Dendritic cell treated with granulocyte-macrophage colony-stimulating factor and Interleukin-4, amounts not matched to agents 40 ng/mL and 50 ng/mL, for 4 days (primary cell): ENCODE measurements around the gene TBL1X.
"Not testable (repeated sequence)": the region's sequence is repeated elsewhere in the genome, so short reads cannot be mapped to it uniquely, and the experiment has no call there.

Experiments used
- H3K27ac Mint-ChIP-seq: one replicate; pipeline ENCODE4 v1.8.0; 2022; ENCODE audit warnings: mild to moderate bottlenecking, mixed read lengths
- H3K27me3 Mint-ChIP-seq: one replicate; pipeline ENCODE4 v1.8.0; 2022; ENCODE audit warnings: mild to moderate bottlenecking, mixed read lengths
- H3K36me3 Mint-ChIP-seq: one replicate; pipeline ENCODE4 v1.8.0; 2022; ENCODE audit warnings: low read depth, mixed read lengths
- H3K4me1 Mint-ChIP-seq: one replicate; pipeline ENCODE4 v1.8.0; 2022; ENCODE audit warnings: low read depth, mixed read lengths
- H3K4me3 Mint-ChIP-seq: one replicate; pipeline ENCODE4 v1.8.0; 2022; ENCODE audit warnings: mild to moderate bottlenecking, moderate library complexity, mixed read lengths
- H3K9me3 Mint-ChIP-seq: one replicate; pipeline ENCODE4 v1.8.0; 2022; ENCODE audit warnings: mixed read lengths
- intact Hi-C: fragments of 100-400 bp; cut with micrococcal nuclease; formaldehyde crosslinking; loops from one replicate; pipeline ENCODE4 v1.15.0; 2022

TBL1X gene

GRCh38 chrX:9467146-9467545 is 2.3 kb downstream of the TBL1X start:
- intact Hi-C loops = loop anchor here (10.0 kb wide), 2 partner anchors 238 to 492 kb away; no protein-coding TSS in a partner anchor
- Mint-ChIP-seq H3K9me3 (no peaks in the 10 kb centered on the region), H3K36me3 (peaks cover 35% of the 10 kb centered on the region), H3K27me3 (no peaks in the 10 kb centered on the region), H3K4me3 (no peak overlapping the region), H3K27ac (no peak overlapping the region), H3K4me1 (peaks cover 35% of the 10 kb centered on the region)

DNA sequence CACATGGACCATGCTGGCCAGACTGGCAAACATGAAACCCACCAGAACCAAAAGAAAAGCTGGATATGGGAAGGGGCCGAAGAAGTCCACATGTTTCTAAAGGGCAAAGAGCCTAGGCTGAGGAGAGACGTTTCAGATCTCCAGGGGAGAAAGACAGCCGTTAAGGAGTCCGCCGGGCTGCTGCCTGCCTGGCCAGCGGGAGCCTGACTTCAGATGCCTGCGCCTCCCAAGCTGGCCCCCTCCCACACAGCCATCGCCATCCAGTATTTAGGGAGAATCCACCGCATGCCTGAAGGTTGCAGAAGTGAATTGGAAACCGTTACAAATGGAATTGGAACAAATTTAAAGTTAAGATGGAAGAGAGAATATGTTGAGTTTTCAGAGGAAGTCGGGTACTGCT is 2.9 kb downstream of the TBL1X start:
- H3K27me3 Mint-ChIP-seq = no peaks in the 10 kb centered on the region
- intact Hi-C loops = loop anchor here (10.0 kb wide), 2 partner anchors 237 to 493 kb away; no protein-coding TSS in a partner anchor
- no peak overlapping the region for H3K27ac Mint-ChIP-seq
- H3K4me1 Mint-ChIP-seq = peaks cover 29% of the 10 kb centered on the region
- H3K36me3 Mint-ChIP-seq = peaks cover 35% of the 10 kb centered on the region
- H3K9me3 Mint-ChIP-seq = no peaks in the 10 kb centered on the region
- peak overlapping the region; percentile 24 for H3K4me3 Mint-ChIP-seq

GRCh38 chrX:9471571-9471985 is 6.7 kb downstream of the TBL1X start:
- Mint-ChIP-seq H3K27me3 (no peaks in the 10 kb centered on the region), H3K4me1 (peaks cover 15% of the 10 kb centered on the region), H3K9me3 (no peaks in the 10 kb centered on the region), H3K36me3 (peaks cover 42% of the 10 kb centered on the region), H3K4me3 (no peak overlapping the region), H3K27ac (no peak overlapping the region)
- intact Hi-C loops = no loop called here

GRCh38 chrX:9473708-9474107 is 8.8 kb downstream of the TBL1X start:
- H3K27ac Mint-ChIP-seq = no peak overlapping the region
- no peak overlapping the region for H3K4me3 Mint-ChIP-seq
- H3K27me3 Mint-ChIP-seq = no peaks in the 10 kb centered on the region
- H3K36me3 Mint-ChIP-seq = peaks cover 37% of the 10 kb centered on the region
- H3K9me3 Mint-ChIP-seq = no peaks in the 10 kb centered on the region
- intact Hi-C loops = no loop called here
- no peaks in the 10 kb centered on the region for H3K4me1 Mint-ChIP-seq

DNA sequence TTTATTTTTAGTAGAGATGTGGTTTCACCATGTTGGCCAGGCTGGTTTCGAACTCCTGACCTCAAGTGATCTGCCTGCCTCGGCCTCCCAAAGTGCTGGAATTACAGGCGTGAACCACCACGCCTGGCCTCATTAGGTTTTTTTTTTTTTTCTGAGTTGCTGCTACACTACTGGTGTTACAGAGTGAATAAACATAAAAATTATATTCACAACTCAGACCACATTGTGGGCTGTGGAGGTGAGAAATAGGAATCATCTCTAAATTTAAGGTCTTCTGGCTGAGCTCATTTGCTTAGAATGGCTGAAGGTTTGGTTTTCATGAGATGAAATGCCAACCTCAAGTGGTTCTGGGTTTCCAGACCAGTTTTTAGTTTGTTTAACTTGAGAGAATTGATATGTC is 10.6 kb downstream of the TBL1X start:
- H3K27ac Mint-ChIP-seq, intact Hi-C loops, H3K4me1 Mint-ChIP-seq, H3K4me3 Mint-ChIP-seq, H3K27me3 Mint-ChIP-seq, H3K9me3 Mint-ChIP-seq: not testable (repeated sequence)
- peaks cover 32% of the 10 kb centered on the region for H3K36me3 Mint-ChIP-seq

DNA sequence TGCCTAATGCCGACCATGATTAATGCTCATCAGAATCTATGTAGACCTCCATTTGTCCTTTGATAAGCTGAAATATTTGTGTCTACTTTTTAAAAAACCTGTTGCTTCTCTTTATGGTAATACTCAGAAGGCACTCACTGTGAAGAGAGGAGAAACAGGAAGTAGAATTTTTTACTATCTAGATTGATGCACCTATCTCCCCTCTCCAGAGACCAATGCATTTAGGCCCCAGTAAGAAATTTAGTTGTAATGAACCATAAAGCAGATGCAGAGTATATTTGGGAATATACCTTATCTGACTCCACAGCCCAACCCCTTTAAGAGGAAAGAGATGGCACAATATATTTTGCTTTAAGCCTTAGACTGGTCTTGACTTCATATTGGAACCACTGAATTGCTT is 11.1 kb downstream of the TBL1X start:
- Mint-ChIP-seq H3K4me1 (no peaks in the 10 kb centered on the region), H3K27me3 (no peaks in the 10 kb centered on the region), H3K4me3 (no peak overlapping the region), H3K9me3 (no peaks in the 10 kb centered on the region), H3K27ac (no peak overlapping the region), H3K36me3 (peaks cover 26% of the 10 kb centered on the region)
- intact Hi-C loops = no loop called here

DNA sequence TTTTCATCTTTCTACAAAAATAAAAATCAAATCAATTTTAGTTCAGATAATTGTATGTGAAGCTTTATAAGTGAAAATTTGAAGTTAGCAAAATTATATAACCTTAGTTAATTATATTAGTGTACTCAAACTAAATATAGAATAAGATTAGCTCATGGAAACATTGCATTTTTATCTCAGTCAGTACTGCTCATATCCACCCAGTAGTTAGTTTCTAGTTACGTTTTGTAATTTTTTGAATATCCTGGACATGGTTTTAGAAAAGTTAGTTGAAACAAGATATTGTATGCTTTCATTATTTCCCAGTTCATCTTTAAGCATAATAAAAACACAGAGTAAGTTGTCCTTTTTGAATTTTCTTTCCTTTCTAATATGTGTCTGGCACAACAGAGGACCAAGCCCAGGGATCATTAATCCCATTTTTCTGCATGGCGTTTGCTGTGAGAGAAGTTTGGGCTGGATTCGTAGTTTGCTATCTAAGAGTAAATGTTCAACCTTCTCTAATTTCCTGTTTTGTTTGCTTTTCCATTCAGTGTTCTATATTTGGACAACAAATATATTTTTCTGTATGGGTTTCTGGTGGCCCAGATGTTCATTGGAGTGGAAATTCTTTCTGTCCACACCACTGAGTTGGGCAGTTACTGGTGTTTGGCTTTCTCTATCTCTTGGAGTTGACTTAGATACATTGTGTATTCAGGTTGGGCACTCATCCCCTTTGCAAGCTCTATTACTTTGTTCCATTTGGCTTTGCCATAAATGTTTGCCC is 12.1 kb downstream of the TBL1X start:
- Mint-ChIP-seq H3K9me3 (no peaks in the 10 kb centered on the region), H3K36me3 (peaks cover 23% of the 10 kb centered on the region), H3K4me3 (no peak overlapping the region), H3K27ac (no peak overlapping the region), H3K27me3 (no peaks in the 10 kb centered on the region), H3K4me1 (no peaks in the 10 kb centered on the region)
- intact Hi-C loops = no loop called here

DNA sequence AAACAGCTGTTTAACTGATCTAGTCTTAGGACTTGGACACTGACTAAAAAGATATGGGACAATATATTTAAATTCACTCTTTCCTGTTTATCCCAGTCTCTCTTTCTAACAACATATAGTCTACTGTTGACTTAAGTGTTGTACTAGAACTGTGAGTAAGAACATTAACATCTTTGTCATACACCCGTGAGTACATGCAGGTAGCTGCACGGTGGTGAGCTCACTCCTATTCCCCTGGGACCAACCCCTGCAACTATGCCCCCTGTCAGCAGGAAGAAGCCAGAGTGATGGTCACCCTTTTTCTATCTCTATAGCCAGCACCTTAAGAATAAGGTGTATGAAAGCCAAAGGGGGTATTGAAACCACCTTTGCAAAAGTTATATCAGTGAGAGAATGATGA is 17.6 kb downstream of the TBL1X start:
- Mint-ChIP-seq H3K9me3 (no peaks in the 10 kb centered on the region), H3K27me3 (no peaks in the 10 kb centered on the region), H3K27ac (no peak overlapping the region), H3K4me3 (no peak overlapping the region), H3K36me3 (peaks cover 41% of the 10 kb centered on the region), H3K4me1 (peaks cover 13% of the 10 kb centered on the region)
- intact Hi-C loops = no loop called here

DNA sequence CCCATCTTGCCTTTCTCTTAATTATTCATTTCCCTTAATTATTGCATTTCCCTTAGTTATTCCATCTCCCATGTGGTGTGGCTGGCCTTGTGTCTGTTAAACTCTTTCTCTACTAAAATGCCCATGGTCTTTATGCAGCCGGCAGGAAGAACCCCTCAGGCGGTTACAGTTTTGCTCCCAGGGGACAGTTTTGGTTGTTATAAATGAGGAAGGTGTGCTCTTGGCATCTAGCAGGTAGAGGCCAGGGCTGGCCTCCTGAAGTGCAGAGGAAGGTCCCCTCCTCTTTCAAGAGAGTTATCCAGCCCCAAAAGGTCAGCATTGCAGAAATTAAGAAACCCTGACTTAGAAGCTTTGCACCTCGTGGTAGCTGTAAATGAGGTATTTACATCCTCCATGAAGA is 18.0 kb downstream of the TBL1X start:
- Mint-ChIP-seq H3K27ac (no peak overlapping the region), H3K4me3 (no peak overlapping the region), H3K9me3 (no peaks in the 10 kb centered on the region), H3K4me1 (peaks cover 18% of the 10 kb centered on the region), H3K27me3 (no peaks in the 10 kb centered on the region), H3K36me3 (peaks cover 38% of the 10 kb centered on the region)
- intact Hi-C loops = no loop called here

GRCh38 chrX:9483376-9483775 is 18.5 kb downstream of the TBL1X start:
- Mint-ChIP-seq H3K9me3 (no peaks in the 10 kb centered on the region), H3K27me3 (no peaks in the 10 kb centered on the region), H3K4me3 (no peak overlapping the region), H3K27ac (no peak overlapping the region), H3K36me3 (peaks cover 35% of the 10 kb centered on the region), H3K4me1 (peaks cover 20% of the 10 kb centered on the region)
- intact Hi-C loops = no loop called here

DNA sequence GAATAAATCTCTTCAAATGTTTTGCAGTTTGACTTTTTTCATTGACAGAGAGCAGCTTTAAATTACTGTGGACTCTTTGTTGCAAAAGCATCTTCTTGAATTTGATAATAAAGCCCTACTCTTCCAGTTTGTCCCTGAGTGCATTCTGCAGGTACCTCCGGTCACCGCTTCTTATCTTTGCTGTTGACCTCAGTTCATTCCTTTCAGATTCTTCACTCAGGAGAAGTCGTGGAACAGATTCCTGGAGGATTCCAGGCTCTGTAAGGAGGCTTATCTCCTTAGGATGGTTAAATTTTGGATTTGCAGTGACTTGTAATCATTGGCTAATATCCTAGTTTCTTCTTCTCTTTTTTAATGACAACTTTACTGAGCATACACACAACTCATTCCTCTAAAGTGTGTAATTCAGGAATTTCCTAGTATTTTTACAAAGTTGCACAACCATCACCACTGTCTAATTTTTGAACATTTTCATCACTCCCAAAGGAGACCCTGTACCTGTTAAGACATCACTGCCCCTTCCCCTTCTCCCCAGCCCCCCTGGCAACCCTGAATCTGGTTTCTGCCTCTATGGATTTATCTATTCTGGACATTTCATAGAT is 22.0 kb downstream of the TBL1X start:
- H3K36me3 Mint-ChIP-seq = peaks cover 32% of the 10 kb centered on the region
- H3K27ac Mint-ChIP-seq = no peak overlapping the region
- no peaks in the 10 kb centered on the region for H3K9me3 Mint-ChIP-seq
- intact Hi-C loops = no loop called here
- no peaks in the 10 kb centered on the region for H3K27me3 Mint-ChIP-seq
- H3K4me1 Mint-ChIP-seq = peaks cover 22% of the 10 kb centered on the region
- H3K4me3 Mint-ChIP-seq = no peak overlapping the region

DNA sequence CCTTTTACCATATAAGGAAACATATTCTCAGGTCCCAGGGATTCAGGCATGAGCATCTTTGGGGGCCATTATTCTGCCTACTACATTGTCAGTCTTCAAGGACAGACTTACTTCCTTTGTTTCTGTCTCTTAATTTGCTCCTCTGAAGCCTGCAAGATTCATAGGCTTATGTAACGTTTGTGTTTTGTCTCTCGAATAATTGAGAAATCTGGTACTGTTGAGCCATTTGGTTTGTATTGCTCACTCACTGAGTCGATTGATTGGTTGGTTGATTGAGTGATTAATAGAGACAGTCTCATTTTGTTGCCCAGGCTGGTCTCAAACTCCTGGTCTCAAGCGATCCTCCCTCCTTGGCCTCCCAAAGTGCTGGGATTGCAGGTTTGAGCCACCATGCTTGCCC is 23.7 kb downstream of the TBL1X start:
- Mint-ChIP-seq H3K4me3 (no peak overlapping the region), H3K36me3 (peaks cover 17% of the 10 kb centered on the region), H3K9me3 (no peaks in the 10 kb centered on the region), H3K27ac (no peak overlapping the region), H3K4me1 (peaks cover 31% of the 10 kb centered on the region), H3K27me3 (no peaks in the 10 kb centered on the region)
- intact Hi-C loops = no loop called here

GRCh38 chrX:9489234-9489633 is 24.4 kb downstream of the TBL1X start:
- Mint-ChIP-seq H3K4me1 (peaks cover 31% of the 10 kb centered on the region), H3K9me3 (no peaks in the 10 kb centered on the region), H3K4me3 (no peak overlapping the region), H3K27me3 (no peaks in the 10 kb centered on the region), H3K36me3 (peaks cover 11% of the 10 kb centered on the region), H3K27ac (no peak overlapping the region)
- intact Hi-C loops = no loop called here

DNA sequence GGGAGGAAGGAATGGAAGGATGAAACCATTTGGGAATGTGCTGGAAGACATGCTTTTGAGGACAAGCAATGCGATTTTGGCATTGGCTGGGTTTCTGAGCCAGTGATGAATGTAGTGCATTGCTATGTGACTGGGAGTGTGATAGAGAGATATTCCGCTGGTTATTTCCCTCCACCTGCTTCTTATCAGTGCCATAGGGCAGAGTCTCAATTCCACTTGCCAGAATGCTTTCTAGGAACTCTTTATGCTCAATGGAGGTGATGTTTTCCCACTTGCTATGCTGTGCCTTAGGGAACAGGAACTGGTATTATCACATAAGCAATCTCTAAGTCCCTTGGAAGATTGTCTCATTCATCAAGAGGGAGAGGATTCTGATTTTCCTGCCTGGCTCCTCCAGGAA is 28.0 kb downstream of the TBL1X start:
- H3K36me3 Mint-ChIP-seq = peaks cover 20% of the 10 kb centered on the region
- H3K4me1 Mint-ChIP-seq = peaks cover 30% of the 10 kb centered on the region
- H3K9me3 Mint-ChIP-seq = no peaks in the 10 kb centered on the region
- H3K4me3 Mint-ChIP-seq = no peak overlapping the region
- no peaks in the 10 kb centered on the region for H3K27me3 Mint-ChIP-seq
- intact Hi-C loops = no loop called here
- peak overlapping the region; percentile 15 for H3K27ac Mint-ChIP-seq

DNA sequence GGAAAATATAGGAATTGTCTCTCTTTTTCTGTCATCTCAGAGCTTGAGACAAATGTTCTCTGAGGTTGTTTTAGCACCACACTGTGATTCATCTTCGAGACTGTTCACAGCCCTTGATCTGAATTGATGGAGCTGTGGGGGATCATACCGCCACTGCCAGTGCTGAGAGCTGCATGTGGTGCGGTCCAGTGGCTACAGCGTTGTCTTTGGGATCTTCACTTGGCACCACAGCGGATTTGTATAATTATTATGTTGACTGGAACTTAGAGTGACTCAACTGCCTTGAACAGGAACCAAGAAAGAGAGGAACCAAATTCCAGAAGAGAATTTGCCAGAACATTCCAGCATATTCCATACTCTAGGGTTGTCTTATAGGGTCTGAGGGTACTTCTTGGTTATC is 29.1 kb downstream of the TBL1X start:
- Mint-ChIP-seq H3K36me3 (peaks cover 18% of the 10 kb centered on the region), H3K4me1 (peaks cover 38% of the 10 kb centered on the region), H3K9me3 (no peaks in the 10 kb centered on the region), H3K27ac (no peak overlapping the region), H3K4me3 (no peak overlapping the region), H3K27me3 (no peaks in the 10 kb centered on the region)
- intact Hi-C loops = no loop called here
